ENCODE results near the gene CEACAM20. TPM values are rescaled to one million over a fixed set of nuclear protein-coding genes. Genes with fewer than 3 reads are reported as not detected.
A peak's percentile ranks its signal among the peaks of the same experiment; 100 is the strongest.

CEACAM20 gene
- total and polyA plus RNA-seq, 2 of the 13 experiments (the other 11 are each of a cell fraction or from before 2014, with no cell fraction given): 0.04 TPM; not detected in 1

- no peaks in the 10 kb centered on the region for H3K36me3 ChIP-seq (replicated peaks in 1 of 2; ENCODE audit: control insufficient read depth in 1 of 2, insufficient read depth in 2 of 2, low read length in 2 of 2)
- FAIRE-seq (no peak), ATAC-seq (no peak), DNase-seq (ENCODE audit: low spot score) (no peak)
- no peak overlapping the region for H3K27ac ChIP-seq (ENCODE audit: extremely low read length, insufficient read depth, low read length)
- H3K4me3 ChIP-seq (replicated peaks in 1 of 3; ENCODE audit: insufficient read depth in 1 of 3, low read depth in 2 of 3, low read length in 3 of 3): no peak overlapping the region
- H2AFZ ChIP-seq (ENCODE audit: low read length): no peak overlapping the region
- no peaks in the 10 kb centered on the region for H4K20me1 ChIP-seq (ENCODE audit: insufficient read depth, low read length)
- BruUV-seq (replicated peaks): no TSS peak
- no peaks in the 10 kb centered on the region for H3K4me1 ChIP-seq (ENCODE audit: insufficient read depth, low read length)
- TF ChIP-seq RFX3 (CRISPR knock-in tag; IDR thresholded peaks at IDR 0.05) (no peak), CREB1 (IDR thresholded peaks at IDR 0.05) (peak; percentile 60; the same call in 1 of the 2 replicates), CREB1 (CRISPR knock-in tag; IDR thresholded peaks at IDR 0.05) (no peak), ZNF703 (CRISPR knock-in tag; IDR thresholded peaks at IDR 0.05; ENCODE audit: borderline replicate concordance) (no peak)
- in situ Hi-C loops (cut with HindIII; ENCODE audit: extremely low pct_ligation_motif_present, low pct_unique_long_range_greater_than_20kb) (no loop called here), intact Hi-C loops (cut with micrococcal nuclease; ENCODE audit: unreplicated experiment) (no loop called here)
- WGBS (ENCODE audit: low lambda C conversion rate): 22% methylated on average over 3 of the region's 3 CpGs
- ChIA-PET CTCF (ENCODE audit: low intra/inter-chr PET ratio, low total read pairs) (no interaction called here), POLR2A (no interaction called here)
- H3K79me2 ChIP-seq (ENCODE audit: insufficient read depth, low read length): no peaks in the 10 kb centered on the region
- H3K27me3 ChIP-seq (ENCODE audit: control insufficient read depth in 1 of 2, insufficient read depth in 2 of 2, low read length in 2 of 2): no peaks in the 10 kb centered on the region
- no peak overlapping the region for H3K4me2 ChIP-seq (ENCODE audit: low read depth, low read length)
- H3K9ac ChIP-seq (ENCODE audit: insufficient read depth, low read depth, low read length): no peak overlapping the region
- no peaks in the 10 kb centered on the region for H3K9me3 ChIP-seq (ENCODE audit: low read length)
Observed at GRCh38 chr19:44515031-44515430, 14.4 kb downstream of the CEACAM20 start.

GRCh38 chr19:44512326-44513298 lies 16.9 kb downstream of the CEACAM20 start:
- H3K9ac ChIP-seq (ENCODE audit: insufficient read depth, low read depth, low read length): no peak overlapping the region
- intact Hi-C loops (cut with micrococcal nuclease; ENCODE audit: unreplicated experiment) (no loop called here), in situ Hi-C loops (cut with HindIII; ENCODE audit: extremely low pct_ligation_motif_present, low pct_unique_long_range_greater_than_20kb) (no loop called here)
- H3K79me2 ChIP-seq (ENCODE audit: insufficient read depth, low read length): no peaks in the 10 kb centered on the region
- no peaks in the 10 kb centered on the region for H4K20me1 ChIP-seq (ENCODE audit: insufficient read depth, low read length)
- H3K36me3 ChIP-seq (replicated peaks in 1 of 2; ENCODE audit: control insufficient read depth in 1 of 2, insufficient read depth in 2 of 2, low read length in 2 of 2): no peaks in the 10 kb centered on the region
- FAIRE-seq (peak; percentile 79), ATAC-seq (peak; percentile 83), DNase-seq (ENCODE audit: low spot score) (peak; percentile 36)
- WGBS (ENCODE audit: low lambda C conversion rate): 2% methylated on average over 10 of the region's 12 CpGs
- BruUV-seq (replicated peaks): no TSS peak
- CTCF ChIA-PET (ENCODE audit: low intra/inter-chr PET ratio, low total read pairs): no interaction called here
- H3K4me3 ChIP-seq (replicated peaks in 1 of 3; ENCODE audit: insufficient read depth in 1 of 3, low read depth in 2 of 3, low read length in 3 of 3): no peak overlapping the region
- no peak overlapping the region for H3K4me2 ChIP-seq (ENCODE audit: low read depth, low read length)
- no peaks in the 10 kb centered on the region for H3K4me1 ChIP-seq (ENCODE audit: insufficient read depth, low read length)
- POLR2A ChIA-PET: no interaction called here
- H3K9me3 ChIP-seq (ENCODE audit: low read length): no peaks in the 10 kb centered on the region
- no peaks in the 10 kb centered on the region for H3K27me3 ChIP-seq (ENCODE audit: control insufficient read depth in 1 of 2, insufficient read depth in 2 of 2, low read length in 2 of 2)
- H2AFZ ChIP-seq (ENCODE audit: low read length): no peak overlapping the region
- H3K27ac ChIP-seq (ENCODE audit: extremely low read length, insufficient read depth, low read length): no peak overlapping the region
- TF ChIP-seq ZNF704 (CRISPR knock-in tag; IDR thresholded peaks at IDR 0.05; ENCODE audit: borderline replicate concordance): 0 out of 2 replicates have a peak, but pooled peaks have one; percentile 49
- no peak for TF ChIP-seq ZNF234 (CRISPR knock-in tag; conservative IDR thresholded peaks at IDR 0.05)
- TF ChIP-seq CAMTA2 (CRISPR knock-in tag; IDR thresholded peaks at IDR 0.05; ENCODE audit: borderline replicate concordance): no peak
- no peak for TF ChIP-seq ZMAT5 (CRISPR knock-in tag; IDR thresholded peaks at IDR 0.05; ENCODE audit: borderline replicate concordance, low read depth)
- TF ChIP-seq SALL1 (CRISPR knock-in tag; IDR thresholded peaks at IDR 0.05): peak; percentile 58; the same call in 1 of the 2 replicates
- TF ChIP-seq PPARG (CRISPR knock-in tag; conservative IDR thresholded peaks at IDR 0.05): no peak
- TF ChIP-seq WIZ (CRISPR knock-in tag; IDR thresholded peaks at IDR 0.05): 0 out of 2 replicates have a peak, but pooled peaks have one; percentile 38
- no peak for TF ChIP-seq ZNF761 (CRISPR knock-in tag; conservative IDR thresholded peaks at IDR 0.05)

Data from HepG2 (cell line).